Peyer's patch (tissue), 4 donors: ENCODE results near the gene HOXA5.

Experiments
- POLR2A ChIP-seq, 2 donors: fragments of 450-650 bp; IDR thresholded peaks; one replicate each; pipeline ENCODE4 v1.5.1; 2017; ENCODE audit warnings: antibody characterized with exemption in 2 of 2, mild to moderate bottlenecking in 2 of 2, moderate library complexity in 2 of 2
- TF ChIP-seq, protein P1 (sequence below), 6 experiments: fragments of 450-650 bp in 4 of 6; fragments of 200-600 bp in 2 of 6; sonication (generic) in 1 of 6; IDR thresholded peaks; one replicate each; pipeline ENCODE4 v1.5.1; 2017 to 2019; ENCODE audit warnings: antibody characterized with exemption in 6 of 6, mild to moderate bottlenecking in 3 of 6, moderate library complexity in 1 of 6

DNA sequence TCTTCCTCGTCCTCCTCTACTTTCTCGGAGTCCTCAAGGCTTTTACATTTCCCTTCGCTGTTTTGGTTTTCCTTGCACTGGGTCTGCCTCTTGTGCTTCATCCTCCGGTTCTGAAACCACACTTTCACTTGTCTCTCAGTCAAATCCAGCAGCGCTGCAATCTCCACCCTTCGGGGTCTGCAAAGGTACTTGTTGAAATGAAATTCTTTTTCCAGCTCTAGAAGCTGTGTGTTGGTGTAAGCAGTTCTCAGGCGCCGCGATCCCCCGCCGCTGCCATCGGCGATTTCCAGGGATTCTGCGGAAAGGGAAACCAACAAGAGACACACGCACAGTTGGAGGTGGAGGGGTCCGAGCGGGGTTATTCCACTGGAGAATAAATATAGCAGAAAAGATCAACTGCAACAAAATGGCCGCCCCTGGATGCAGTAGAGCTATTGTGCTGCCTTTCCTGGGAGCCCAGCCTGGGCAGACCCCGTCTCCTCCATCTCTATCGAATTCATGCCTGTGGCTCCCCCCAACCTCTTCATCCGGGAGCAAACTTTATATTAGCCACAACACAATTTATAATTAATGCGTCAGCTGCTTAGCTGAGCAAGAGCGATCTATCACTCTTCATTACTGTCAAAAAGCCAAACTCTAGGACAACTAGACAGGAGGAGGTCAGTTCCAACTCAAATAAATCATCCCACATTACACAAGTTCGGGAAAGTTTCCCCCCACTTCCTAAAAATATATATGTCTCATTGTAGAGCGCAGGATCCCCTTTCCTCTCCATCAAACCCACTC is 42.1 kb downstream of the HOXA5 start:
- TF ChIP-seq, protein P1, sequence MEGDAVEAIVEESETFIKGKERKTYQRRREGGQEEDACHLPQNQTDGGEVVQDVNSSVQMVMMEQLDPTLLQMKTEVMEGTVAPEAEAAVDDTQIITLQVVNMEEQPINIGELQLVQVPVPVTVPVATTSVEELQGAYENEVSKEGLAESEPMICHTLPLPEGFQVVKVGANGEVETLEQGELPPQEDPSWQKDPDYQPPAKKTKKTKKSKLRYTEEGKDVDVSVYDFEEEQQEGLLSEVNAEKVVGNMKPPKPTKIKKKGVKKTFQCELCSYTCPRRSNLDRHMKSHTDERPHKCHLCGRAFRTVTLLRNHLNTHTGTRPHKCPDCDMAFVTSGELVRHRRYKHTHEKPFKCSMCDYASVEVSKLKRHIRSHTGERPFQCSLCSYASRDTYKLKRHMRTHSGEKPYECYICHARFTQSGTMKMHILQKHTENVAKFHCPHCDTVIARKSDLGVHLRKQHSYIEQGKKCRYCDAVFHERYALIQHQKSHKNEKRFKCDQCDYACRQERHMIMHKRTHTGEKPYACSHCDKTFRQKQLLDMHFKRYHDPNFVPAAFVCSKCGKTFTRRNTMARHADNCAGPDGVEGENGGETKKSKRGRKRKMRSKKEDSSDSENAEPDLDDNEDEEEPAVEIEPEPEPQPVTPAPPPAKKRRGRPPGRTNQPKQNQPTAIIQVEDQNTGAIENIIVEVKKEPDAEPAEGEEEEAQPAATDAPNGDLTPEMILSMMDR (IDR thresholded peaks at IDR 0.05) = no peak
- no peak for TF ChIP-seq POLR2A (IDR thresholded peaks at IDR 0.05)
